Neural progenitor cell (in vitro differentiated cells): ENCODE results near the gene BCAM. TPM values are rescaled to one million over a fixed set of nuclear protein-coding genes. Genes with fewer than 3 reads are reported as not detected.
A peak's percentile ranks its signal among the peaks of the same experiment; 100 is the strongest.

Experiments
- DNase-seq: peaks from one replicate; pipeline ENCODE4 v3.0.0-alpha.2; 2016; ENCODE audit warnings: low spot score
- H2AFZ ChIP-seq: fragments of 200-600 bp; sonication (generic); replicated peaks from 2 replicates; pipeline ENCODE4 v1.6.1; 2016; ENCODE audit warnings: antibody characterized with exemption
- H3F3A ChIP-seq: fragments of 200-600 bp; sonication (generic); 2 replicates; pipeline ENCODE4 v1.6.1; 2016; ENCODE audit warnings: antibody characterized with exemption, low read depth
- H3K27ac ChIP-seq: fragments of 200-600 bp; sonication (generic); 2 replicates; pipeline ENCODE4 v1.5.1; 2016; ENCODE audit warnings: mild to moderate bottlenecking
- H3K27me3 ChIP-seq: fragments of 200-600 bp; sonication (generic); 2 replicates; pipeline ENCODE4 v1.6.1; 2016; ENCODE audit warnings: mild to moderate bottlenecking, moderate library complexity
- H3K36me3 ChIP-seq: fragments of 200-600 bp; sonication (generic); 2 replicates; pipeline ENCODE4 v1.5.1; 2016
- H3K4me1 ChIP-seq: fragments of 200-600 bp; sonication (generic); 2 replicates; pipeline ENCODE4 v1.6.1; 2016; ENCODE audit warnings: mixed run types
- H3K4me2 ChIP-seq: fragments of 200-600 bp; sonication (generic); 2 replicates; pipeline ENCODE4 v1.6.1; 2016
- H3K4me3 ChIP-seq: fragments of 200-600 bp; sonication (generic); 2 replicates; pipeline ENCODE4 v1.5.1; 2016
- H3K79me2 ChIP-seq: fragments of 200-600 bp; sonication (generic); 2 replicates; pipeline ENCODE4 v1.6.1; 2016; ENCODE audit warnings: low read depth
- H3K9ac ChIP-seq: fragments of 200-600 bp; sonication (generic); 2 replicates; pipeline ENCODE4 v1.6.1; 2016
- H3K9me3 ChIP-seq: fragments of 200-600 bp; sonication (generic); 2 replicates; pipeline ENCODE4 v1.5.1; 2016; ENCODE audit warnings: low read depth
- H4K20me1 ChIP-seq: fragments of 200-600 bp; sonication (generic); 2 replicates; pipeline ENCODE4 v1.6.1; 2016; ENCODE audit warnings: low read depth
- H3K27ac Mint-ChIP-seq: 3 replicates; pipeline ENCODE4 v1.8.0; 2021; ENCODE audit warnings: mixed read lengths
- H3K27me3 Mint-ChIP-seq: 2 replicates; pipeline ENCODE4 v1.8.0; 2022; ENCODE audit warnings: low read depth, mild to moderate bottlenecking, inconsistent platforms, moderate library complexity, mixed read lengths; ENCODE audit not compliant: insufficient read depth
- H3K36me3 Mint-ChIP-seq: 3 replicates; pipeline ENCODE4 v1.8.0; 2021; ENCODE audit warnings: mixed read lengths
- H3K4me1 Mint-ChIP-seq: 3 replicates; pipeline ENCODE4 v1.8.0; 2021; ENCODE audit warnings: mixed read lengths
- H3K4me3 Mint-ChIP-seq: 3 replicates; pipeline ENCODE4 v1.8.0; 2021; ENCODE audit warnings: mild to moderate bottlenecking, moderate library complexity, mixed read lengths
- H3K9me3 Mint-ChIP-seq: 3 replicates; pipeline ENCODE4 v1.8.0; 2020; ENCODE audit warnings: mixed read lengths
- CTCF ChIP-seq: fragments of 200-600 bp; sonication (generic); IDR thresholded peaks from 2 replicates; pipeline ENCODE4 v1.5.1; 2017; ENCODE audit warnings: antibody characterized with exemption, mild to moderate bottlenecking
- EZH2 ChIP-seq: fragments of 200-600 bp; sonication (generic); IDR thresholded peaks from 2 replicates; pipeline ENCODE4 v1.6.1; 2017; ENCODE audit warnings: antibody characterized with exemption, mild to moderate bottlenecking, moderate library complexity
- EZH2phosphoT487 ChIP-seq: fragments of 200-600 bp; sonication (generic); IDR thresholded peaks from 2 replicates; pipeline ENCODE4 v1.6.1; 2017; ENCODE audit warnings: antibody characterized with exemption
- total RNA-seq: library from RNA; depleted of rRNA; stranded (reverse); fragments of >200 nt; gene quantifications from 2 replicates; pipeline ENCODE4 v1.2.3, GENCODE V29; 2015; ENCODE audit warnings: low replicate concordance

The BCAM gene
- total RNA-seq, 1 donor from 2014 or later, result 7.1 TPM

GRCh38 chr19:44810234-44811121, 1.6 kb downstream of the BCAM start:
- no peaks in the 10 kb centered on the region for H3K79me2 ChIP-seq
- peaks cover 22% of the 10 kb centered on the region for H3K4me1 ChIP-seq
- no peak overlapping the region for H2AFZ ChIP-seq
- no peaks in the 10 kb centered on the region for H4K20me1 ChIP-seq
- Mint-ChIP-seq H3K9me3 (no peaks in the 10 kb centered on the region), H3K4me3 (peak overlapping the region; percentile 38), H3K36me3 (peaks cover 2% of the 10 kb centered on the region), H3K27me3 (peaks cover 19% of the 10 kb centered on the region), H3K4me1 (peaks cover 50% of the 10 kb centered on the region), H3K27ac (no peak overlapping the region)
- H3K9me3 ChIP-seq, result no peaks in the 10 kb centered on the region
- H3K27me3 ChIP-seq, result peaks cover 6% of the 10 kb centered on the region
- H3K36me3 ChIP-seq, result no peaks in the 10 kb centered on the region
- H3K4me2 ChIP-seq, result peak overlapping the region; percentile 99
- no peak overlapping the region for H3K4me3 ChIP-seq
- DNase-seq, result peak; percentile 39
- TF ChIP-seq CTCF (no peak), EZH2phosphoT487 (no peak), EZH2 (no peak)
- H3F3A ChIP-seq, result peaks cover 27% of the 10 kb centered on the region
- no peak overlapping the region for H3K27ac ChIP-seq
- no peak overlapping the region for H3K9ac ChIP-seq

- no peak overlapping the region for H3K27ac Mint-ChIP-seq
- Histone ChIP-seq H3K27me3 (peaks cover 6% of the 10 kb centered on the region), H3F3A (peaks cover 27% of the 10 kb centered on the region), H3K36me3 (no peaks in the 10 kb centered on the region), H3K79me2 (no peaks in the 10 kb centered on the region), H3K27ac (no peak overlapping the region), H3K9ac (no peak overlapping the region), H2AFZ (no peak overlapping the region), H3K4me1 (peaks cover 22% of the 10 kb centered on the region), H4K20me1 (no peaks in the 10 kb centered on the region), H3K4me2 (no peak overlapping the region), H3K4me3 (no peak overlapping the region), H3K9me3 (no peaks in the 10 kb centered on the region)
- peaks cover 2% of the 10 kb centered on the region for H3K36me3 Mint-ChIP-seq
- TF ChIP-seq CTCF (no peak), EZH2phosphoT487 (no peak), EZH2 (no peak)
- H3K9me3 Mint-ChIP-seq, result no peaks in the 10 kb centered on the region
- H3K4me1 Mint-ChIP-seq, result peaks cover 50% of the 10 kb centered on the region
- DNase-seq, result no peak
- no peak overlapping the region for H3K4me3 Mint-ChIP-seq
- peaks cover 19% of the 10 kb centered on the region for H3K27me3 Mint-ChIP-seq
Measured at GRCh38 chr19:44811122-44811419, 2.2 kb downstream of the BCAM start.

- Histone ChIP-seq H2AFZ (no peak overlapping the region), H3K36me3 (no peaks in the 10 kb centered on the region), H3K27me3 (peaks cover 6% of the 10 kb centered on the region), H3K79me2 (no peaks in the 10 kb centered on the region), H3K4me1 (peaks cover 22% of the 10 kb centered on the region), H4K20me1 (no peaks in the 10 kb centered on the region), H3K4me2 (no peak overlapping the region), H3K4me3 (no peak overlapping the region), H3K27ac (no peak overlapping the region), H3F3A (peaks cover 23% of the 10 kb centered on the region), H3K9me3 (no peaks in the 10 kb centered on the region), H3K9ac (no peak overlapping the region)
- Mint-ChIP-seq H3K27ac (no peak overlapping the region), H3K9me3 (no peaks in the 10 kb centered on the region), H3K4me3 (no peak overlapping the region), H3K36me3 (peaks cover 2% of the 10 kb centered on the region), H3K4me1 (peaks cover 41% of the 10 kb centered on the region), H3K27me3 (peaks cover 13% of the 10 kb centered on the region)
- TF ChIP-seq EZH2phosphoT487 (no peak), CTCF (no peak), EZH2 (no peak)
- DNase-seq, result no peak
Measured at GRCh38 chr19:44812142-44812718, 3.3 kb downstream of the BCAM start.
